Stimulated activated naive CD8-positive, alpha-beta T cell treated with anti-CD3 and anti-CD28 coated beads, Interleukin-15, amount 100 ng/mL, for 72 hours (primary cell): Measurements from ENCODE around the gene SH3BP5.
A peak's percentile ranks its signal among the peaks of the same experiment; 100 is the strongest.

Source experiments
- ATAC-seq: fragments of 150-1000 bp; cut with Tn5 transposase; 2 replicates; pipeline ENCODE4 v1.10.0; 2021; ENCODE audit warnings: mild to moderate bottlenecking, moderate library complexity
- DNase-seq, 2 donors: peaks; one replicate each; pipeline ENCODE4 v3.0.0; 2021 to 2022
- H3K27ac Mint-ChIP-seq, 2 donors: one replicate each; pipeline ENCODE4 v1.8.0; 2022; ENCODE audit warnings: mild to moderate bottlenecking in 2 of 2, mixed read lengths in 2 of 2, moderate library complexity in 2 of 2
- H3K27me3 Mint-ChIP-seq: one replicate; pipeline ENCODE4 v1.8.0; 2022; ENCODE audit warnings: mixed read lengths
- H3K4me1 Mint-ChIP-seq: one replicate; pipeline ENCODE4 v1.8.0; 2022; ENCODE audit warnings: mild to moderate bottlenecking, mixed read lengths
- H3K4me3 Mint-ChIP-seq, 2 donors: one replicate each; pipeline ENCODE4 v1.8.0; 2022; ENCODE audit warnings: mild to moderate bottlenecking in 2 of 2, mixed read lengths in 2 of 2, moderate library complexity in 1 of 2
- H3K9me3 Mint-ChIP-seq, 2 donors: one replicate each; pipeline ENCODE4 v1.8.0; 2022; ENCODE audit warnings: mixed read lengths in 2 of 2

Gene SH3BP5

GRCh38 chr3:15284121-15284889 lies 48.1 kb downstream of the SH3BP5 start:
- H3K9me3 Mint-ChIP-seq: no peaks in the 10 kb centered on the region
- DNase-seq: no peak
- H3K4me3 Mint-ChIP-seq: no peak overlapping the region
- no peak overlapping the region for H3K27ac Mint-ChIP-seq
- no peaks in the 10 kb centered on the region for H3K27me3 Mint-ChIP-seq
- peaks cover 29% of the 10 kb centered on the region for H3K4me1 Mint-ChIP-seq
- ATAC-seq: no peak

- no peaks in the 10 kb centered on the region for H3K27me3 Mint-ChIP-seq
- H3K4me1 Mint-ChIP-seq: peaks cover 28% of the 10 kb centered on the region
- no peak overlapping the region for H3K4me3 Mint-ChIP-seq
- DNase-seq: no peak
- H3K27ac Mint-ChIP-seq: no peak overlapping the region
- no peak for ATAC-seq
- H3K9me3 Mint-ChIP-seq: no peaks in the 10 kb centered on the region
Measured at GRCh38 chr3:15283702-15284101, 48.7 kb downstream of the SH3BP5 start.

- H3K27me3 Mint-ChIP-seq: peaks cover 7% of the 10 kb centered on the region
- peak overlapping the region in 1 of 2 donors; percentile 66 for H3K27ac Mint-ChIP-seq
- peaks cover 26% of the 10 kb centered on the region for H3K4me1 Mint-ChIP-seq
- DNase-seq: no peak
- no peaks in the 10 kb centered on the region for H3K9me3 Mint-ChIP-seq
- no peak for ATAC-seq
- no peak overlapping the region for H3K4me3 Mint-ChIP-seq
Measured at GRCh38 chr3:15281817-15282216, 50.6 kb downstream of the SH3BP5 start.

GRCh38 chr3:15280853-15281532 lies 51.4 kb downstream of the SH3BP5 start:
- no peak overlapping the region for H3K4me3 Mint-ChIP-seq
- H3K27ac Mint-ChIP-seq: no peak overlapping the region
- H3K4me1 Mint-ChIP-seq: peaks cover 32% of the 10 kb centered on the region
- H3K27me3 Mint-ChIP-seq: peaks cover 7% of the 10 kb centered on the region
- no peak for DNase-seq
- no peak for ATAC-seq
- H3K9me3 Mint-ChIP-seq: no peaks in the 10 kb centered on the region

GRCh38 chr3:15279671-15280402 lies 52.5 kb downstream of the SH3BP5 start:
- Mint-ChIP-seq H3K4me1 (peaks cover 43% of the 10 kb centered on the region), H3K27me3 (peaks cover 7% of the 10 kb centered on the region), H3K9me3 (no peaks in the 10 kb centered on the region), H3K27ac (no peak overlapping the region), H3K4me3 (no peak overlapping the region)
- no peak for DNase-seq
- ATAC-seq: peak; percentile 35

DNA sequence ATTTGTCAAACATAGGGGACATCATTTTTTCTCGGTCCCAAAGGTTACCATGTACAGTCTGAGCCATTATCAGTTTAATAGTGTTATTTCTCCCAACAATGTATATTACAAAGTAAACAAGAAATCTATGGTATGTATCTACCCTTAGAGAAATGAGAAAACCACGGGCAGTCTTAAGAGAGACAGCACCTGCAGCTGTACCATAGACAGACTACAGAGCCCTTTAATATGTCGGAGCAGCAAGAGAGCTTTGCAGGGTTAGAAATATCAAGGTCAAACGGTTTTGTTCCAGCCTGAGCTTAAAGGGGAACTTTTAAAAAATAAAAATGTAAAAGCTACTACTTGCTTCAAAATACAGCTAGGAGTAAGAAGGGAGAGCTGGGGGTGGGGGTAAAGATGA lies 53.2 kb downstream of the SH3BP5 start:
- H3K4me1 Mint-ChIP-seq: peaks cover 43% of the 10 kb centered on the region
- H3K4me3 Mint-ChIP-seq: no peak overlapping the region
- H3K9me3 Mint-ChIP-seq: no peaks in the 10 kb centered on the region
- peaks cover 7% of the 10 kb centered on the region for H3K27me3 Mint-ChIP-seq
- DNase-seq (no peak), ATAC-seq (no peak)
- no peak overlapping the region for H3K27ac Mint-ChIP-seq

DNA sequence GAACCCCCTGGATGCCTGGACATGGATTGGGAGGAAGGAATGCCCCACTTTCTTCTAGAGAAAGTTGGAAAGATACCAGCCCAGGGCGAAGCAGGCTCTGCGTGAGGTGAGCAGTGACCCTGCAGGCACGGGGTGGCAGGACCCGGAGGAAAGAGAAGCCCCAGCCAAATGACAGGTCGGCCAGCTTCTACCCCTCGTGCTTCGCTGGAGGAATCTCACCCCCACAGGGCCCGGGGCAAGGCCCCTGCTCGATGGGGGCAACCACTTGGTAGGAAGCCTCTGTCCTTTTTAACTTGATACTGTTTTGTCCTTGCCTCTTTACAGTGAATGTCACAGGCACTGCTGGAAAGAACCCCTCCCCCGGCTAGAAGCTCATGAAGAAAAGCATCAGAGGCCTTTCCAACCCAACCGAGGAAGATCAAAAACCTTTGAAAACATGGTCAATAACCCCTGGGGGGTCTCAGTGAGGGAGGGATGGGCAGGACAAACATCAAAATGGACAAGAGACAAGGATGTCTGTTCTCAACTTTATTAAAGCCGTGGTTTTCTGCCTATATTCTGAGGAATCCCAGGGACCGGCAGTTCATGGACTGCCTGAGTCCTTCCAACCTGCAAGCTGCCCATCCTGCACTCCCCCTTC lies 54.4 kb downstream of the SH3BP5 start:
- no peak for DNase-seq
- Mint-ChIP-seq H3K9me3 (no peaks in the 10 kb centered on the region), H3K27ac (no peak overlapping the region), H3K4me3 (no peak overlapping the region), H3K27me3 (peaks cover 15% of the 10 kb centered on the region), H3K4me1 (peaks cover 48% of the 10 kb centered on the region)
- no peak for ATAC-seq

GRCh38 chr3:15276028-15276724 lies 56.2 kb downstream of the SH3BP5 start:
- Mint-ChIP-seq H3K4me1 (peaks cover 66% of the 10 kb centered on the region), H3K27me3 (peaks cover 17% of the 10 kb centered on the region), H3K9me3 (no peaks in the 10 kb centered on the region), H3K27ac (no peak overlapping the region), H3K4me3 (no peak overlapping the region)
- no peak for DNase-seq
- no peak for ATAC-seq

DNA sequence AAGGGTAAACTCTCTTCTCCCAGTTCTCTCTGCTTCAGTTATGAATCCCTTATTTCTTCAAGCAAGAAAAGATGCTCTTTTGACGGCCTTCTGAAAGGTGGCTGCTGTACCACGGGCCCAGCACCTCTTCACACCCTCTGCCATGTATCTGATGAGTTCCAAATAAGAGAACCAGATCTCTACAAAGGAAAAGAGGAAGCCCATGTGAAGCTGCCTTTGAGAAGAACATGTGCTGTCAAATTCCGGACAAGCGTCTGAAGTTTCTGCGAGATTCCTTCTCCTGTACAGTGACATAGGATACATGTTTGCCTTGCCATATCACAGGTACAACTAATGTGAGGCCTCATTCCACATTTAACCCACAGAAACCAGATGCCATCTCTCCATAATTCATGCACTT lies 59.2 kb downstream of the SH3BP5 start:
- no peak for ATAC-seq
- Mint-ChIP-seq H3K27ac (no peak overlapping the region), H3K27me3 (peaks cover 17% of the 10 kb centered on the region), H3K9me3 (no peaks in the 10 kb centered on the region), H3K4me1 (peaks cover 70% of the 10 kb centered on the region), H3K4me3 (no peak overlapping the region)
- DNase-seq: no peak

DNA sequence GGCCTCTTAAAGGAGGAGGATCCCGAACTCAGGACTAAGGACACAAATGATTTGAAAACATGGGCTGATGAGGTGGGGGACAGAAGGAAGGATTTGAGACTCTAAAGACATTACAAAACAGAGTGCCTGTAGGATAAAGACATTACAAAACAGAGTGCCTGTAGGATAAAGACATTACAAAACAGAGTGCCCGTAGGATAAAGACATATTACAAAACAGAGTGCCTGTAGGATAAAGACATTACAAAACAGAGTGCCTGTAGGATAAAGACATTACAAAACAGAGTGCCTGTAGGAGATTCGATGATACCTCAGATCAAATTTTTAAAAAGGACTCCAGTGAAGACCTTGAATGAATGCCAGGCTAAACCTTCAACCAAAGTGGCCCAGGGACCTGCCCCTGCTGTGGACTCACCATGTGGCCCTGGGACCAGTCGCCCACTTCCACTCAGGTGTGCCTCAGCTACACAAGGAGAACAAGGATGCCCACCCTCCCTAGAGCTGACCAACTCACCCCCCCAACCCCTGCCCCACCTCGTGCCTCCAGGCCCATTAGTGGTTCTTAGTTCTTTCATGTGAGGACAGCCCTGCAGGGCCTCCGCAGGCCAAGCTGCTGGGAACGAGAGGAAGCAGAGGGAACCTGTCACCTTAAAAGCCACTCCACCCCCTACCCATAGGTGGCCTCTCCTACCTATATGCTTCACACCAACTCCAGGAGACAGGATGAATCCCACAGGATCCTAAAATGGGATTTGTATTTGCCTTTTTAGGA lies 59.8 kb downstream of the SH3BP5 start:
- no peak for DNase-seq
- H3K27ac Mint-ChIP-seq: no peak overlapping the region
- no peak for ATAC-seq
- no peaks in the 10 kb centered on the region for H3K9me3 Mint-ChIP-seq
- H3K27me3 Mint-ChIP-seq: peaks cover 14% of the 10 kb centered on the region
- H3K4me1 Mint-ChIP-seq: peaks cover 76% of the 10 kb centered on the region
- peak overlapping the region; percentile 60 to 69 for H3K4me3 Mint-ChIP-seq

DNA sequence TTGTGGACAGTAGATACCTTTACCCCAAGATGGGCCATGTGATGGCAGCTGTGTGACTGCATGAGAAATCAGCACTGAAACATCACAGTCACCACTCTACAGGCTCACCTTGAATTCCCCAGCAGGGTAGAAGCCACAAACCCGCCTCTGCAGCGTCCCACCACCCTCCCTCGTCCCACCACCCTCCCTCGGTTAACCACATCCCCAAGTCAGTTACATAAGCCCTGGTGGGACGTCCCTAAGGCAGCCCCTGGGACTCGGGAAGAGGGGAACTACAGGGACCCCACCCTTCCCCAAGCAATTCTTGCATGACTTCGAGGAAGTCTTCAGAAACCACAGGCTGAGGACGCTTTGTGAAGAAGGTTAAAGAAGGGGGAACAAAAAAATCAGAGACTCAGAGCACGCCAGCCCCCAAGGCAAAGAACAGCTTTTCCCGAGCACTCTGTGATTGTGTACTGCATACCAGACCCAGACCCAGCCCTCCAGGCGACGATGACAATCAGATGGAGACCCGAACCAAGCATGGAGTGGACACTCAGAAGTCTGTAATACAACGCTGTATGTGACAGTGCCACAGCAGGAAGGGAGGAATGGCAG lies 60.5 kb downstream of the SH3BP5 start:
- peak; percentile 56 to 78 for DNase-seq
- Mint-ChIP-seq H3K27me3 (peaks cover 10% of the 10 kb centered on the region), H3K9me3 (no peaks in the 10 kb centered on the region), H3K27ac (no peak overlapping the region), H3K4me1 (peaks cover 76% of the 10 kb centered on the region), H3K4me3 (peak overlapping the region; percentile 60 to 69)
- peak; percentile 84 for ATAC-seq

- DNase-seq (no peak), ATAC-seq (no peak)
- Mint-ChIP-seq H3K27me3 (peaks cover 10% of the 10 kb centered on the region), H3K4me1 (peaks cover 73% of the 10 kb centered on the region), H3K9me3 (no peaks in the 10 kb centered on the region), H3K27ac (no peak overlapping the region), H3K4me3 (peak overlapping the region in 1 of 2 donors; percentile 60)
Measured at GRCh38 chr3:15271030-15271429, 61.4 kb downstream of the SH3BP5 start.

DNA sequence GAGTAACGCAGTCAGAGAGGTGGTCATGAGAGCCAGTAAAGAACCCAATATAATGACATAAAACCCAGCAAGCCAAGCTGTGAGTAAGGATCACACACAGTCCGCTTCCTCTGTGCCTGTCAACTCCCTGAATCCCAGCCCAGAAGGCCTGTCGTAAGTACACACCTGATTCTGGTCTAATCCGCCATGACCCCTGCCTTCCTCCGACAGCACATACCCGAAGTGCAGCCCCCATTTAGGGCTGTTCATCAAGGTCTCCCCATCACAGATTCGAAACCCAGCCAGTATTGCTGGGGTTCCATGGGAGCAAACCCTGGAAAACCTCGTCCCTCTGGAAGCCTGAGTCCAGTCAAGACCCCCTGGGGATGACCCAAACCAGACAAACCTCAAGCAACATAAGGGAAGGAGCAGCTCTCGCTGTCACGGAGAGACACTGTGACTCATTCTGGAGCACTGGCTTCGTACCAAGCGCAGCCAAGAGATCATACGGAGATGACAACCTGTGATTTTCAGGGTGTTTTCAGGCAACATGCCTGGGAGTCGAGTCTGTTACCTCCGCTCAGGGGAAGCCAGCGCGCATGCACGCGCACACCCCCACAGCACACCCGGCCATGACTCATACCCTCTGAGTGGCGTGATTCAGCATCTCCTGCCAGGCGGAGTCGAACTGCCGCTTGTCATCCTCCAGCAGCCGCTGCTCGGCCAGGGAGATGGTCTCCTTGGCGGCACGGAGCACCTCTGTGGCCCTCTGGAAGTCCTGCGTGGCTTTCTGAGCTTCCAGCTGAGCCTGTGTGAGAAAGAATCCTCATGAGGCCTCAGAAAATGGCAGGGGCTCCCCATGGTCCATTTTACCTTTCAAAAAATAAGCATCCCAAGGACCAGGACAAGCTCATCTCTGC lies 63.0 kb downstream of the SH3BP5 start:
- peak overlapping the region; percentile 42 to 74 for H3K27ac Mint-ChIP-seq
- peaks cover 10% of the 10 kb centered on the region for H3K27me3 Mint-ChIP-seq
- H3K4me1 Mint-ChIP-seq: peaks cover 71% of the 10 kb centered on the region
- ATAC-seq: peak; percentile 78
- DNase-seq: peak; percentile 75 to 86
- H3K4me3 Mint-ChIP-seq: peak overlapping the region; percentile 7 to 55
- H3K9me3 Mint-ChIP-seq: no peaks in the 10 kb centered on the region
